Heart right ventricle (tissue), 16 donors: Measurements from ENCODE around the gene CLCNKA. TPM values are rescaled to one million over a fixed set of nuclear protein-coding genes. Genes with fewer than 3 reads are reported as not detected.

ENCODE experiments used
- ATAC-seq, 8 donors: fragments of 200-7000 bp; cut with Tn5 transposase; one replicate each; pipeline ENCODE4 v1.9.1; 2020; ENCODE audit warnings: mild to moderate bottlenecking in 8 of 8, moderate library complexity in 8 of 8, moderate number of reproducible peaks in 1 of 8
- DNase-seq, 2 donors: peaks; one replicate each; pipeline ENCODE4 v3.0.0-alpha.2; 2020
- H3K27ac ChIP-seq, 10 donors: fragments of 200-600 bp; sonication (generic) in 2 of 10; one replicate each; pipeline versions ENCODE4 v1.5.0 to v1.8.0; 2020 to 2022; ENCODE audit warnings: mild to moderate bottlenecking in 3 of 10
- H3K27me3 ChIP-seq, 7 donors: fragments of 200-600 bp; one replicate each; pipeline ENCODE4 v1.8.0; 2021 to 2022; ENCODE audit warnings: mild to moderate bottlenecking in 2 of 7
- H3K36me3 ChIP-seq, 9 donors: fragments of 200-600 bp; sonication (generic) in 1 of 9; one replicate each; pipeline versions ENCODE4 v1.5.0 to v1.8.0; 2020 to 2022; ENCODE audit warnings: mild to moderate bottlenecking in 2 of 9
- H3K4me1 ChIP-seq, 9 donors: fragments of 200-600 bp; sonication (generic) in 1 of 9; one replicate each; pipeline versions ENCODE4 v1.5.0 to v1.8.0; 2020 to 2022; ENCODE audit warnings: mild to moderate bottlenecking in 4 of 9
- H3K4me3 ChIP-seq, 10 donors: fragments of 200-600 bp; sonication (generic) in 2 of 10; one replicate each; pipeline versions ENCODE4 v1.5.0 to v1.8.0; 2020 to 2022; ENCODE audit warnings: mild to moderate bottlenecking in 7 of 10, moderate library complexity in 2 of 10
- H3K9me3 ChIP-seq, 11 donors: fragments of 200-600 bp in 10 of 11; sonication (generic) in 2 of 11; one replicate each; pipeline versions ENCODE4 v1.5.0 to v1.8.0; 2013 to 2022; ENCODE audit warnings: mild to moderate bottlenecking in 2 of 11, control low read depth in 1 of 11, moderate library complexity in 1 of 11
- WGBS, 2 donors: extraction: QIAGEN DNeasy Blood & Tissue Kit; methylation state at CpG; one replicate each; pipeline ENCODE4 v1.1.7; 2013; ENCODE audit warnings: inconsistent platforms in 1 of 2; 5-methylcytosine and 5-hydroxymethylcytosine counted together
- intact Hi-C, 10 donors: fragments of 100-400 bp; cut with DNase I; formaldehyde crosslinking; loops; one replicate each; pipeline versions ENCODE4 v1.11.1 to v1.14.2; 2022
- polyA plus RNA-seq, 2 donors: library from polyadenylated mRNA; stranded (reverse); fragments of 200-250 nt; gene quantifications; one replicate each; pipeline ENCODE4 v1.2.3, GENCODE V29; 2013
- total RNA-seq, 10 donors: library from RNA; stranded (reverse); fragmentation: NEBNext Ultra II Directional in 3 of 10; extraction: Animal tissue kit (Norgen Biotek cat#: 25700) in 3 of 10; gene quantifications; one replicate each; pipeline versions ENCODE4 v1.2.1 to v1.2.4, GENCODE V29; 2021 to 2023
- TF ChIP-seq, protein P1 (sequence below), 9 donors: fragments of 200-600 bp; sonication (generic) in 2 of 9; IDR thresholded peaks; one replicate each; pipeline versions ENCODE4 v1.5.0 to v1.8.0; 2021 to 2022; ENCODE audit warnings: antibody characterized with exemption in 9 of 9, mild to moderate bottlenecking in 5 of 9, moderate library complexity in 1 of 9
- donor health status: Arrhythmogenic right ventricular cardiomyopathy.
- donor health status: ischemic (EF 13 %, LVEDD 7.1; RV severe dilation, severe dysfunction).
- donor health status: healthy with polysubstance abuse.
- donor health status: DM: no; HTN: yes; CAD: no.
- donor health status: DM: no; HTN: no; CAD: no.
- donor health status: ischemic (EF 25% LVEDD 6.9; RV normal size, moderate dysfunction).
- donor health status: ischemic (EF 25% LVEDD 5.7; RV mildly dilated, moderate dysfunction).
- donor health status: healthy.
- donor health status: DM: yes; HTN: yes; CAD: no.
- donor health status: Ischemic cardiomyopathy.
- donor health status: ischemic (EF 35%, LVEDD 5.7; RV mildly dilated, moderate dysfunction).
- donor health status: nonischemic (EF 11% LVEDD 7.7; RV severe dilation, severe dysfunction).
- donor health status: DM: yes; HTN: yes; CAD: no.
- donor health status: PGD.
- donor health status: ischemic (EF 29% LVEDD 5.4; RV normal size, mild dysfunction).
- donor health status: nonischemic (EF 23%, LVEDD 6.1; RV moderate dilation, normal function).

CLCNKA gene
- total and polyA plus RNA-seq, 12 donors, result 0.19 to 1.0 (median 0.35) TPM; not detected in 1

DNA sequence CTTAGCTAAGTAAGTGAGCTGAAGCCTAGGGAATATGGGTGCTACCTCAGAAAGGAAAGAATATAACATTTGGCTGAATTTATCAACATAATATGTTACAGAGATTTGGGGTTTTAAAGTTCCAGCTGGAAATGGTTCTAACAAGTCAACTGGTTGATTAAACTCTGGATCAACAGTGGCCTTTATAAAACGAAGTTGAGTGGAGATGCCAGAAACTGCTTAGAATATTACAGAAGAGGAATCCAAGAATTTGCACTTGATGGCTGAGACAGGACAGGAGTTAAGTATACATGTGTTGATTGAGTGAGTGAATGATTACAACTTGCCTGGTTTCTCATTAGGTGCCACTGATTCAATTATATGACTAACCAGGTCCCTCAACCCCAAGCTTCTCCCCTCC is 38.6 kb upstream of the CLCNKA start:
- no peaks in the 10 kb centered on the region for H3K27me3 ChIP-seq
- H3K36me3 ChIP-seq, result no peaks in the 10 kb centered on the region
- H3K4me1 ChIP-seq, result peaks cover 0 to 5% (median 0%) of the 10 kb centered on the region in 9 donors
- TF ChIP-seq, protein P1, sequence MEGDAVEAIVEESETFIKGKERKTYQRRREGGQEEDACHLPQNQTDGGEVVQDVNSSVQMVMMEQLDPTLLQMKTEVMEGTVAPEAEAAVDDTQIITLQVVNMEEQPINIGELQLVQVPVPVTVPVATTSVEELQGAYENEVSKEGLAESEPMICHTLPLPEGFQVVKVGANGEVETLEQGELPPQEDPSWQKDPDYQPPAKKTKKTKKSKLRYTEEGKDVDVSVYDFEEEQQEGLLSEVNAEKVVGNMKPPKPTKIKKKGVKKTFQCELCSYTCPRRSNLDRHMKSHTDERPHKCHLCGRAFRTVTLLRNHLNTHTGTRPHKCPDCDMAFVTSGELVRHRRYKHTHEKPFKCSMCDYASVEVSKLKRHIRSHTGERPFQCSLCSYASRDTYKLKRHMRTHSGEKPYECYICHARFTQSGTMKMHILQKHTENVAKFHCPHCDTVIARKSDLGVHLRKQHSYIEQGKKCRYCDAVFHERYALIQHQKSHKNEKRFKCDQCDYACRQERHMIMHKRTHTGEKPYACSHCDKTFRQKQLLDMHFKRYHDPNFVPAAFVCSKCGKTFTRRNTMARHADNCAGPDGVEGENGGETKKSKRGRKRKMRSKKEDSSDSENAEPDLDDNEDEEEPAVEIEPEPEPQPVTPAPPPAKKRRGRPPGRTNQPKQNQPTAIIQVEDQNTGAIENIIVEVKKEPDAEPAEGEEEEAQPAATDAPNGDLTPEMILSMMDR (IDR thresholded peaks at IDR 0.05), result no peak
- intact Hi-C loops, result no loop called here
- ATAC-seq (no peak), DNase-seq (no peak)
- no peak overlapping the region for H3K4me3 ChIP-seq
- no peak overlapping the region for H3K27ac ChIP-seq
- WGBS, 2 donors, result 30 to 31% methylated on average over 1 of the region's 1 CpG
- H3K9me3 ChIP-seq, result no peaks in the 10 kb centered on the region

DNA sequence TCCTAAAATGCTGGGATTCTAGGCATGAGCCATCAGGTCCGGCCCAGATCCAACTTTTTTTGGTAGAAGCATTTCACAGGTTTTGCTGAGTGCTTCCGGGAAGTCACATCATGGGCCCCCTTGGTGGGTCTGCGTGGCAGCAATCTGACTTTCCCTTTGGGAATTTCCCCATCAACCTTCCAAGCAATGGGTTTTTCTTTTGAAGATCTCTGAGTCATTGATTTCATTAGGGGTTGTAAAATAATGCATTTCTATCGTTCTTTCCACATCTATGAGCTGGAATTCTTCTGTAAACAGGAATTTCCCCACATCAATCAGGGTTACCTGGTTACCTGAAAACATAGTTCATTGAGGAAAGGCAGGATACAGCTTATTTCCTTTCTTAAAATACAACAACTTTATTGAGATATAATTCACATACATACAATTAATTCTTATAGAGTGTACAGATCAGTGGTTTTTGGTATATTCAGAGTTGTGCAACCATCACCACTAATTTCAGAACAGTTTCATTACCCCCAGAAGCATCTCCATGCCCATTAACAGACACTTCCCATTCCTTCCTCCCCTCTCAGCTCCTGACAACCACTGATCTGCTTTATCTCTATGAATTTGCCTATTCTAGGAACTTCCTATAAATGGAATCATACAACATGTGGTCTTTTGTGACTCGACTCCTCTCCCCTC is 36.1 kb upstream of the CLCNKA start:
- no peak for DNase-seq
- no peaks in the 10 kb centered on the region for H3K9me3 ChIP-seq
- intact Hi-C loops, result no loop called here
- no peak for ATAC-seq
- H3K36me3 ChIP-seq, result no peaks in the 10 kb centered on the region
- H3K4me1 ChIP-seq, result peaks cover 0 to 5% (median 0%) of the 10 kb centered on the region in 9 donors
- H3K27me3 ChIP-seq, result no peaks in the 10 kb centered on the region
- TF ChIP-seq, protein P1 (IDR thresholded peaks at IDR 0.05), result no peak
- H3K27ac ChIP-seq, result no peak overlapping the region
- whole genome bisulfite sequencing, 2 donors, result 69 to 74% methylated on average over 5 of the region's 5 CpGs
- no peak overlapping the region for H3K4me3 ChIP-seq

DNA sequence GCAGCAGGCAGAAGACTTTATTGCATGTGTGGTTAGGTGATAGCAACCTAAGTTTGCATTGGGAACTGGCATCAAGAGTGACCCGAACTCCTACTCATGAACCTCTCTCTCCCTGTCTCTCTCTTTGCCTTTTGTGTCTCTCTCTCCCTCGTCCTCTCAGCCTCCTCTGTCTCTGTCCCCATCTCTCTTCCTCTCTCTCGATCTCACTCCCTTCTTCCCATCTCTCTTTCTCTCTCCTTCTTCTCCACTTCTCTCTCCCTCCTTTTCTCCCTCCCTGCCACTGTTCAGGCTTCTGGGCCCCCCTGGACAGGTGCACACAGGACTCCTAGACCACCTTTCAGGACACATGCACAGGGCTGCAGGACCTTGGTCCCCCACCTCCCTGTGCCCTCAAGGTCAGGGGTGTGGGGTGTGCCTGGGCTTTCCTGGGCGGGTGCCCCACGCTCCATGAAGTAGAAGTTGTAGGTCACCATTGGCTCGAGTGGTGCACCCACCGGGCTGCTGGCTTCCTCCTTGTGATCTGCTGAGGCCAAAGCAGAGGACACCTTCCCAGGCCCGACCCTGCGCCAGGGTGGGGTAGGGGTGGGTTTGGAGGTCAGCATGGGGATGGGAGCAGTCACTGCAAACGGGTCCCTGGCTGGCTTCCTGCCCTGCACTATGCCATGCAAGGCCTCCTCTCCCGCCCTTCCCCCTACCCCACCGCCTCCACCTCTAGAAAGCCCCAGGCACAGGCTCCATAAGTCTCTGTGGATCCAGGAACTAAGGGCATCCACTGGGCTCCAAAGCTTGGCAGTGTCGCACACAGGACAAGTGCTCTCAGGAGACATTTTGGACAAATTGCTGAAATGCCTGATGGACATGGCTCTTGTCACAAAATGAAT is 32.7 kb upstream of the CLCNKA start:
- H3K4me1 ChIP-seq, result peaks cover 0 to 5% (median 0%) of the 10 kb centered on the region in 9 donors
- no peaks in the 10 kb centered on the region for H3K36me3 ChIP-seq
- no peak overlapping the region for H3K27ac ChIP-seq
- TF ChIP-seq, protein P1 (IDR thresholded peaks at IDR 0.05), result no peak
- whole genome bisulfite sequencing, 2 donors, result 83 to 86% methylated on average over 13 of the region's 13 CpGs
- DNase-seq (no peak), ATAC-seq (peak in 1 of 8 donors; percentile 30)
- H3K4me3 ChIP-seq, result no peak overlapping the region
- no peaks in the 10 kb centered on the region for H3K27me3 ChIP-seq
- H3K9me3 ChIP-seq, result no peaks in the 10 kb centered on the region
- intact Hi-C loops, result no loop called here

DNA sequence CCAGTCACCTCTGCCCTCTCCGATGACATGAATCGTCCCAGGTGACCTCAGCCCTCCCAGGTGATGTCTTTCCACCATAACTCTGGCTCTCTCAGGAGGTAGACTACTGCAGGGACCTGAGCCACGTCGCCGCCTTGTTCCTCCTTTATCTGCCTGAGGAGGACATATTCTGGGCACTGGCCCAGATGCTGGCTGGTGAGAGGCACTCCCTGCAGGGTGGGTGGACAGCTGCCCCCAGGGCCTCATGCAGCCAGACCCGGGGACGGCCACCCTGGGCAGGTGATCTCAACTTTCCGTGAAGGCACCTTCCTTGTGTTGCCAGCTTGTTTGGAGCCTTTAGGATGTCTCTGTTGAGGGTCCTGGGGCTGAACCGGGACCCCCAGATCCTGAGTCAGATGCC is 32.1 kb upstream of the CLCNKA start:
- Histone ChIP-seq H3K4me1 (peaks cover 0 to 5% (median 0%) of the 10 kb centered on the region in 9 donors), H3K27me3 (no peaks in the 10 kb centered on the region), H3K4me3 (no peak overlapping the region), H3K27ac (no peak overlapping the region), H3K36me3 (no peaks in the 10 kb centered on the region), H3K9me3 (no peaks in the 10 kb centered on the region)
- WGBS, 2 donors, result 51 to 54% methylated on average over 9 of the region's 9 CpGs
- intact Hi-C loops, result loop anchor here in 6 of 10 donors (5.0 kb wide), 3 partner anchors 172 to 187 kb away; no protein-coding TSS in a partner anchor
- DNase-seq (no peak), ATAC-seq (peak in 1 of 8 donors; percentile 18)
- TF ChIP-seq, protein P1 (IDR thresholded peaks at IDR 0.05), result no peak
